K562 (cell line): ENCODE results near the gene SULT2B1. TPM values are rescaled to one million over a fixed set of nuclear protein-coding genes. Genes with fewer than 3 reads are reported as not detected.
A peak's percentile ranks its signal among the peaks of the same experiment; 100 is the strongest.

Experiments
- CSDE1 ChIP-seq, 2 experiments: fragments of 450-650 bp; IDR thresholded peaks; 2 replicates each; pipeline ENCODE4 v1.6.1; 2016; ENCODE audit warnings: mild to moderate bottlenecking in 1 of 2
- DLX4 ChIP-seq: fragments of 250-450 bp; sonication (Bioruptor Pico); IDR thresholded peaks from 2 replicates; pipeline ENCODE4 v1.6.1; 2021; ENCODE audit warnings: mild to moderate bottlenecking
- E2F8 ChIP-seq: fragments of 450-650 bp; IDR thresholded peaks from 2 replicates; pipeline ENCODE4 v1.7.1; 2018; ENCODE audit warnings: mild to moderate bottlenecking, low read depth; ENCODE audit not compliant: partially characterized antibody
- EP300 ChIP-seq: IDR thresholded peaks from 2 replicates; pipeline ENCODE4 v1.6.1; 2012; ENCODE audit warnings: low read length, improper control_type of control experiment
- FOXK2 ChIP-seq, 2 experiments: fragments of 450-650 bp; IDR thresholded peaks in 1 of 2; conservative IDR thresholded peaks in 1 of 2; 2 replicates each; pipeline ENCODE4 v1.6.1; 2016; ENCODE audit warnings: low read depth in 2 of 2, mild to moderate bottlenecking in 1 of 2
- GATA2 ChIP-seq: sonication (generic); formaldehyde crosslinking; IDR thresholded peaks from 2 replicates; pipeline ENCODE4 v1.4.0; 2020; ENCODE audit warnings: mild to moderate bottlenecking, missing genetic modification reagents
- HDAC6 ChIP-seq: IDR thresholded peaks from 2 replicates; pipeline ENCODE4 v1.6.1; 2012; ENCODE audit warnings: low read depth, mild to moderate bottlenecking, control low read depth, inconsistent platforms, low read length, moderate library complexity
- KDM4B ChIP-seq, 2 experiments: fragments of 450-650 bp in 1 of 2; sonication (generic) in 1 of 2; IDR thresholded peaks; 2 replicates each; pipeline ENCODE4 v1.6.1; 2016 to 2017; ENCODE audit warnings: borderline replicate concordance in 2 of 2, antibody characterized with exemption in 1 of 2, low read depth in 1 of 2, mild to moderate bottlenecking in 1 of 2
- KHSRP ChIP-seq: fragments of 450-650 bp; IDR thresholded peaks from 2 replicates; pipeline ENCODE4 v1.6.1; 2017
- LCOR ChIP-seq: sonication (generic); formaldehyde crosslinking; IDR thresholded peaks from 2 replicates; pipeline ENCODE4 v1.8.0; 2022; ENCODE audit warnings: mild to moderate bottlenecking, missing genetic modification reagents
- NEUROD1 ChIP-seq: fragments of 150-350 bp; IDR thresholded peaks from 2 replicates; pipeline ENCODE4 v1.6.1; 2014; ENCODE audit warnings: borderline replicate concordance, low read length, low read depth; ENCODE audit not compliant: partially characterized antibody
- NKRF ChIP-seq: fragments of 450-650 bp; IDR thresholded peaks from 2 replicates; pipeline ENCODE4 v1.6.1; 2016; ENCODE audit warnings: borderline replicate concordance
- NRF1 ChIP-seq, 2 experiments: fragments of 450-650 bp; IDR thresholded peaks in 1 of 2; conservative IDR thresholded peaks in 1 of 2; 2 replicates each; pipeline ENCODE4 v1.6.1; 2014; ENCODE audit warnings: mild to moderate bottlenecking in 2 of 2
- PHF21A ChIP-seq: fragments of 450-650 bp; IDR thresholded peaks from 2 replicates; pipeline ENCODE4 v1.6.1; 2017; ENCODE audit warnings: low read depth, borderline replicate concordance
- POLR3A ChIP-seq: IDR thresholded peaks from 2 replicates; pipeline ENCODE4 v1.6.1; 2011; ENCODE audit warnings: borderline replicate concordance, mild to moderate bottlenecking, moderate library complexity; ENCODE audit not compliant: insufficient read length, insufficient read depth; ENCODE audit errors: extremely low read depth
- SETDB1 ChIP-seq: IDR thresholded peaks from one replicate; pipeline ENCODE4 v1.6.1; 2012; ENCODE audit warnings: low read length, control low read depth, inconsistent platforms
- SMARCA4 ChIP-seq: fragments of 450-650 bp; IDR thresholded peaks from 2 replicates; pipeline ENCODE4 v1.6.1; 2016
- SMARCA5 ChIP-seq: fragments of 450-650 bp; IDR thresholded peaks from 2 replicates; pipeline ENCODE4 v1.6.1; 2016
- SPI1 ChIP-seq: IDR thresholded peaks from 2 replicates; pipeline ENCODE4 v1.6.1; 2011; ENCODE audit warnings: low read depth, low read length, control low read depth, borderline replicate concordance
- TCF15 ChIP-seq: fragments of 250-450 bp; sonication (Bioruptor Pico); IDR thresholded peaks from 2 replicates; pipeline ENCODE4 v1.8.0; 2022; ENCODE audit warnings: moderate library complexity, mild to moderate bottlenecking, inconsistent platforms
- TOE1 ChIP-seq, 2 experiments: fragments of 450-650 bp in 1 of 2; sonication (generic) in 1 of 2; formaldehyde crosslinking in 1 of 2; IDR thresholded peaks; 2 replicates each; pipeline versions ENCODE4 v1.7.1 to v1.8.0; 2016 to 2022; ENCODE audit warnings: borderline replicate concordance in 2 of 2, mild to moderate bottlenecking in 2 of 2, antibody characterized with exemption in 1 of 2, inconsistent platforms in 1 of 2, low read depth in 1 of 2, missing genetic modification reagents in 1 of 2, moderate library complexity in 1 of 2
- ZNF143 ChIP-seq: sonication (generic); formaldehyde crosslinking; IDR thresholded peaks from 2 replicates; pipeline ENCODE4 v1.9.0; 2022; ENCODE audit warnings: mild to moderate bottlenecking, missing genetic modification reagents
- polyA plus RNA-seq, 8 experiments: library from polyadenylated mRNA; depleted of rRNA in 4 of 8; stranded (reverse) in 5 of 8; unstranded in 3 of 8; fragments of >200 nt; fragmentation: Nextera tagmentation in 2 of 8; fragmentation: Illumina TruSeq in 1 of 8; extraction: Ambion mirVana in 2 of 8; extraction: Trizol in 1 of 8; gene quantifications; 2 replicates each; pipeline versions ENCODE4 v1.2.1 to v1.2.3, GENCODE V29; 2011 to 2014; ENCODE audit warnings: inconsistent platforms in 1 of 8, missing spikeins in 1 of 8
- total RNA-seq, 7 experiments: library from RNA; depleted of rRNA in 6 of 7; stranded (reverse); fragments of >200 nt in 6 of 7; fragmentation: Illumina TruSeq in 2 of 7; extraction: Trizol in 2 of 7; gene quantifications; 2 replicates each; pipeline versions ENCODE4 v1.2.1 to v1.2.3, GENCODE V29; 2011 to 2021; ENCODE audit warnings: low replicate concordance in 1 of 7

Gene SULT2B1
- total and polyA plus RNA-seq, 9 of the 15 experiments (the other 6 are each of a cell fraction or from before 2014, with no cell fraction given): 0.09 to 0.62 (median 0.22) TPM; not detected in 2

GRCh38 chr19:48618916-48619691, 67.1 kb downstream of the SULT2B1 start, which contains the start of the genes RPL18 and SPHK2 (continued):
- TF ChIP-seq NKRF (peak; percentile 88; the same call in 1 of the 2 replicates), TCF15 (CRISPR knock-in tag) (no peak), SMARCA5 (no peak), ZNF143 (CRISPR knock-in tag) (no peak), HDAC6 (no peak), KHSRP (peak; percentile 93), KDM4B (IDR thresholded peaks at IDR 0.05; ENCODE audit: borderline replicate concordance in 2 of 2, low read depth in 1 of 2) (0 out of 4 replicates have a peak, but pooled peaks of 1 of the 2 experiments have one; percentile 86), EP300 (peak; percentile 69), SMARCA4 (peak; percentile 61; the same call in 1 of the 2 replicates), E2F8 (peak; percentile 94), LCOR (no peak; the same call in 1 of the 2 replicates), SPI1 (0 out of 2 replicates have a peak, but pooled peaks have one; percentile 32), GATA2 (CRISPR knock-in tag) (peak; percentile 60; the same call in 1 of the 2 replicates), CSDE1 (IDR thresholded peaks at IDR 0.05) (no peak; a peak in 2 of 4 replicates), TOE1 (IDR thresholded peaks at IDR 0.05; ENCODE audit: borderline replicate concordance) (peak; percentile 17), TOE1 (CRISPR knock-in tag; IDR thresholded peaks at IDR 0.05; ENCODE audit: borderline replicate concordance, low read depth) (no peak), PHF21A (0 out of 2 replicates have a peak, but pooled peaks have one; percentile 38), FOXK2 (conservative IDR thresholded peaks at IDR 0.05 in 1 of 2, IDR thresholded peaks at IDR 0.05 in 1 of 2; ENCODE audit: low read depth in 2 of 2) (peak; percentile 93 to 96), NRF1 (conservative IDR thresholded peaks at IDR 0.05 in 1 of 2, IDR thresholded peaks at IDR 0.05 in 1 of 2) (peak; percentile 87 to 89), NEUROD1 (peak; percentile 56), POLR3A (no peak), SETDB1 (peak; percentile 97), DLX4 (no peak)
